SU-DHL-6 (cell line): ENCODE results near the gene BTBD9.

Experiments
- H2AFZ ChIP-seq: fragments of 200-600 bp; sonication (generic); 2 replicates; pipeline ENCODE4 v1.6.1; 2014; ENCODE audit warnings: low read depth, mild to moderate bottlenecking, moderate library complexity, mixed read lengths, antibody characterized with exemption, low read length; ENCODE audit not compliant: severe bottlenecking
- H3F3A ChIP-seq: fragments of 200-600 bp; shearing (Covaris generic); 2 replicates; pipeline ENCODE4 v1.6.0; 2016; ENCODE audit warnings: antibody characterized with exemption, mild to moderate bottlenecking; ENCODE audit not compliant: insufficient read depth
- H3K27ac ChIP-seq: fragments of 200-600 bp; sonication (generic); 2 replicates; pipeline ENCODE4 v1.5.1; 2016; ENCODE audit warnings: low read depth, mild to moderate bottlenecking, low read length, moderate library complexity, mixed read lengths
- H3K27me3 ChIP-seq: fragments of 200-600 bp; sonication (generic), shearing (Covaris generic); 2 replicates; pipeline ENCODE4 v1.6.0; 2014; ENCODE audit warnings: mild to moderate bottlenecking, low read length
- H3K36me3 ChIP-seq: fragments of 200-600 bp; sonication (generic); 2 replicates; pipeline ENCODE4 v1.6.1; 2014; ENCODE audit warnings: mild to moderate bottlenecking, low read length, mixed read lengths
- H3K4me2 ChIP-seq: fragments of 300-600, 200-600 bp; shearing (Covaris generic), sonication (generic); 2 replicates; pipeline ENCODE4 v1.6.0; 2014; ENCODE audit warnings: low read length, low read depth, mild to moderate bottlenecking; ENCODE audit not compliant: poor library complexity, severe bottlenecking
- H3K4me3 ChIP-seq: fragments of 200-600 bp; sonication (generic); 2 replicates; pipeline ENCODE4 v1.5.1; 2014; ENCODE audit warnings: antibody characterized with exemption, low read length, mild to moderate bottlenecking, mixed read lengths; ENCODE audit not compliant: insufficient read depth, poor library complexity, severe bottlenecking
- H3K79me2 ChIP-seq: fragments of 200-600 bp; sonication (generic); 2 replicates; pipeline ENCODE4 v1.6.1; 2014; ENCODE audit warnings: mild to moderate bottlenecking, low read length, moderate library complexity; ENCODE audit not compliant: insufficient read depth
- H3K9ac ChIP-seq: fragments of 200-600 bp; sonication (generic); 2 replicates; pipeline ENCODE4 v1.7.0; 2014; ENCODE audit warnings: mild to moderate bottlenecking, low read length
- H3K9me2 ChIP-seq: fragments of 200-600 bp; sonication (generic); replicated peaks from 2 replicates; pipeline ENCODE4 v1.6.1; 2014; ENCODE audit warnings: low read length; ENCODE audit not compliant: insufficient read depth
- H3K9me3 ChIP-seq: fragments of 200-600 bp; sonication (generic); 2 replicates; pipeline ENCODE4 v1.6.1; 2014; ENCODE audit warnings: low read length, mixed read lengths; ENCODE audit not compliant: insufficient read depth
- H4K20me1 ChIP-seq: fragments of 200-600 bp; sonication (generic); 2 replicates; pipeline ENCODE4 v1.6.1; 2014; ENCODE audit warnings: low read depth, mild to moderate bottlenecking, antibody characterized with exemption, low read length, moderate library complexity, mixed read lengths
- CTCF ChIP-seq: fragments of 200-600 bp; sonication (generic); IDR thresholded peaks from one replicate; pipeline ENCODE4 v1.5.1; 2017; ENCODE audit warnings: antibody characterized with exemption, mild to moderate bottlenecking, low read length, moderate library complexity; ENCODE audit not compliant: insufficient read depth, poor library complexity, severe bottlenecking
- EZH2phosphoT487 ChIP-seq: fragments of 200-600 bp; sonication (generic), shearing (Covaris generic); conservative IDR thresholded peaks from 2 replicates; pipeline ENCODE4 v1.6.1; 2018; ENCODE audit warnings: mild to moderate bottlenecking, antibody characterized with exemption, low read length, moderate library complexity, mixed read lengths

Gene BTBD9

GRCh38 chr6:38167598-38167997 lies 472.1 kb downstream of the BTBD9 start:
- Histone ChIP-seq H3K9me2 (no peaks in the 10 kb centered on the region), H3K4me3 (no peak overlapping the region)

GRCh38 chr6:38166411-38167240 lies 473.1 kb downstream of the BTBD9 start:
- Histone ChIP-seq H3K27ac (no peak overlapping the region), H3K4me2 (no peak overlapping the region), H3F3A (no peaks in the 10 kb centered on the region), H3K4me3 (no peak overlapping the region), H4K20me1 (no peaks in the 10 kb centered on the region), H3K9ac (no peak overlapping the region), H3K9me2 (no peaks in the 10 kb centered on the region), H3K79me2 (no peaks in the 10 kb centered on the region), H3K36me3 (no peaks in the 10 kb centered on the region), H3K9me3 (no peaks in the 10 kb centered on the region), H2AFZ (no peak overlapping the region), H3K27me3 (no peaks in the 10 kb centered on the region)
- TF ChIP-seq CTCF = no peak
- no peak for TF ChIP-seq EZH2phosphoT487

More at GRCh38 chr6:38167598-38167997, 472.1 kb downstream of the BTBD9 start:
- no peaks in the 10 kb centered on the region for H3K9me3 ChIP-seq
- H4K20me1 ChIP-seq = no peaks in the 10 kb centered on the region
- H3K4me2 ChIP-seq = no peak overlapping the region
- no peak overlapping the region for H3K9ac ChIP-seq
- no peaks in the 10 kb centered on the region for H3K79me2 ChIP-seq
- H3K27ac ChIP-seq = no peak overlapping the region
- no peaks in the 10 kb centered on the region for H3F3A ChIP-seq
- H3K27me3 ChIP-seq = no peaks in the 10 kb centered on the region
- no peak overlapping the region for H2AFZ ChIP-seq
- TF ChIP-seq EZH2phosphoT487 = no peak
- TF ChIP-seq CTCF = no peak
- H3K36me3 ChIP-seq = no peaks in the 10 kb centered on the region

GRCh38 chr6:38164671-38165108 lies 475.0 kb downstream of the BTBD9 start:
- no peaks in the 10 kb centered on the region for H3F3A ChIP-seq
- no peaks in the 10 kb centered on the region for H3K9me2 ChIP-seq
- H3K4me2 ChIP-seq = no peak overlapping the region
- no peak for TF ChIP-seq EZH2phosphoT487
- no peak overlapping the region for H3K27ac ChIP-seq
- no peaks in the 10 kb centered on the region for H3K27me3 ChIP-seq
- no peak overlapping the region for H3K9ac ChIP-seq
- H4K20me1 ChIP-seq = no peaks in the 10 kb centered on the region
- H2AFZ ChIP-seq = no peak overlapping the region
- no peaks in the 10 kb centered on the region for H3K36me3 ChIP-seq
- H3K9me3 ChIP-seq = no peaks in the 10 kb centered on the region
- no peaks in the 10 kb centered on the region for H3K79me2 ChIP-seq
- no peak overlapping the region for H3K4me3 ChIP-seq

- Histone ChIP-seq H3K27ac (no peak overlapping the region), H3K27me3 (no peaks in the 10 kb centered on the region), H3K36me3 (no peaks in the 10 kb centered on the region), H3K4me3 (no peak overlapping the region), H3K4me2 (no peak overlapping the region), H2AFZ (no peak overlapping the region), H3K9ac (no peak overlapping the region), H3K9me2 (no peaks in the 10 kb centered on the region), H4K20me1 (no peaks in the 10 kb centered on the region), H3K9me3 (no peaks in the 10 kb centered on the region), H3F3A (no peaks in the 10 kb centered on the region), H3K79me2 (no peaks in the 10 kb centered on the region)
- TF ChIP-seq EZH2phosphoT487 = no peak
- TF ChIP-seq CTCF = no peak
Observed at GRCh38 chr6:38164131-38164481, 475.6 kb downstream of the BTBD9 start.
